Chondrocyte (in vitro differentiated cells): ENCODE data around the gene NAV1. TPM values are rescaled to one million over a fixed set of nuclear protein-coding genes. Genes with fewer than 3 reads are reported as not detected.

Experiments
- DNase-seq: peaks from one replicate; pipeline ENCODE4 v3.0.0; 2021; ENCODE audit warnings: mixed read lengths, low spot score
- H3K27ac Mint-ChIP-seq: one replicate; pipeline ENCODE4 v1.8.0; 2021; ENCODE audit warnings: mild to moderate bottlenecking, moderate library complexity, mixed read lengths; ENCODE audit not compliant: unreplicated experiment
- H3K27me3 Mint-ChIP-seq: 2 replicates; pipeline ENCODE4 v1.8.0; 2021; ENCODE audit warnings: low read depth, mixed read lengths
- H3K36me3 Mint-ChIP-seq: 2 replicates; pipeline ENCODE4 v1.8.0; 2021; ENCODE audit warnings: low read depth, mixed read lengths
- H3K4me1 Mint-ChIP-seq: 2 replicates; pipeline ENCODE4 v1.8.0; 2021; ENCODE audit warnings: low read depth, mild to moderate bottlenecking, mixed read lengths
- H3K4me3 Mint-ChIP-seq: one replicate; pipeline ENCODE4 v1.8.0; 2021; ENCODE audit warnings: mild to moderate bottlenecking, moderate library complexity, mixed read lengths; ENCODE audit not compliant: unreplicated experiment
- H3K9me3 Mint-ChIP-seq: 2 replicates; pipeline ENCODE4 v1.8.0; 2021; ENCODE audit warnings: low read depth, mixed read lengths
- CTCF ChIP-seq: fragments of 200-600 bp; sonication (generic); IDR thresholded peaks from 2 replicates; pipeline ENCODE4 v1.5.0; 2021; ENCODE audit warnings: antibody characterized with exemption, mild to moderate bottlenecking, moderate library complexity
- total RNA-seq: library from RNA; stranded (reverse); gene quantifications from 3 replicates; pipeline ENCODE4 v1.2.1, GENCODE V29; 2021

Gene NAV1
- total RNA-seq, 1 donor from 2014 or later = 201 TPM

GRCh38 chr1:201514466-201514865, 24.5 kb upstream of the NAV1 start:
- H3K36me3 Mint-ChIP-seq = no peaks in the 10 kb centered on the region
- no peak overlapping the region for H3K4me3 Mint-ChIP-seq
- no peaks in the 10 kb centered on the region for H3K9me3 Mint-ChIP-seq
- no peaks in the 10 kb centered on the region for H3K27me3 Mint-ChIP-seq
- peaks cover 24% of the 10 kb centered on the region for H3K4me1 Mint-ChIP-seq
- DNase-seq = no peak
- no peak for TF ChIP-seq CTCF
- H3K27ac Mint-ChIP-seq = no peak overlapping the region

GRCh38 chr1:201515062-201515750, 23.7 kb upstream of the NAV1 start:
- Mint-ChIP-seq H3K27ac (no peak overlapping the region), H3K4me3 (no peak overlapping the region), H3K27me3 (no peaks in the 10 kb centered on the region), H3K4me1 (peaks cover 24% of the 10 kb centered on the region), H3K9me3 (no peaks in the 10 kb centered on the region), H3K36me3 (no peaks in the 10 kb centered on the region)
- TF ChIP-seq CTCF = no peak
- no peak for DNase-seq

GRCh38 chr1:201515895-201516294, 23.0 kb upstream of the NAV1 start:
- H3K9me3 Mint-ChIP-seq = no peaks in the 10 kb centered on the region
- H3K36me3 Mint-ChIP-seq = no peaks in the 10 kb centered on the region
- no peak for TF ChIP-seq CTCF
- H3K27me3 Mint-ChIP-seq = no peaks in the 10 kb centered on the region
- H3K4me3 Mint-ChIP-seq = no peak overlapping the region
- H3K4me1 Mint-ChIP-seq = peaks cover 24% of the 10 kb centered on the region
- no peak overlapping the region for H3K27ac Mint-ChIP-seq
- no peak for DNase-seq

- no peak for TF ChIP-seq CTCF
- Mint-ChIP-seq H3K9me3 (no peaks in the 10 kb centered on the region), H3K27me3 (no peaks in the 10 kb centered on the region), H3K27ac (no peak overlapping the region), H3K36me3 (no peaks in the 10 kb centered on the region), H3K4me1 (peaks cover 22% of the 10 kb centered on the region), H3K4me3 (no peak overlapping the region)
- no peak for DNase-seq
Observed at GRCh38 chr1:201516511-201517127, 22.3 kb upstream of the NAV1 start.

- H3K36me3 Mint-ChIP-seq = no peaks in the 10 kb centered on the region
- DNase-seq = no peak
- H3K4me3 Mint-ChIP-seq = no peak overlapping the region
- H3K9me3 Mint-ChIP-seq = no peaks in the 10 kb centered on the region
- H3K27ac Mint-ChIP-seq = no peak overlapping the region
- no peak for TF ChIP-seq CTCF
- H3K4me1 Mint-ChIP-seq = peaks cover 11% of the 10 kb centered on the region
- H3K27me3 Mint-ChIP-seq = no peaks in the 10 kb centered on the region
Observed at GRCh38 chr1:201517631-201518030, 21.3 kb upstream of the NAV1 start.
